Stimulated activated memory B cell treated with anti-CD40 and anti-IgM and Interleukin-4, amounts not matched to agents 10 μg/mL and 1 μg/mL and 100 μg/mL, for 72 hours (primary cell): ENCODE results near the gene MSANTD2.
A peak's percentile ranks its signal among the peaks of the same experiment; 100 is the strongest.

ENCODE experiments used
- ATAC-seq: fragments of 150-1000 bp; cut with Tn5 transposase; 2 replicates; pipeline ENCODE4 v1.10.0; 2021
- H3K27ac Mint-ChIP-seq: one replicate; pipeline ENCODE4 v1.8.0; 2022; ENCODE audit warnings: mild to moderate bottlenecking, mixed read lengths
- H3K27me3 Mint-ChIP-seq: one replicate; pipeline ENCODE4 v1.8.0; 2022; ENCODE audit warnings: mixed read lengths
- H3K36me3 Mint-ChIP-seq: one replicate; pipeline ENCODE4 v1.8.0; 2022; ENCODE audit warnings: mixed read lengths
- H3K4me1 Mint-ChIP-seq: one replicate; pipeline ENCODE4 v1.8.0; 2022; ENCODE audit warnings: mixed read lengths
- H3K4me3 Mint-ChIP-seq: one replicate; pipeline ENCODE4 v1.8.0; 2022; ENCODE audit warnings: mild to moderate bottlenecking, moderate library complexity, mixed read lengths
- H3K9me3 Mint-ChIP-seq: one replicate; pipeline ENCODE4 v1.8.0; 2022; ENCODE audit warnings: mixed read lengths

Gene MSANTD2

DNA sequence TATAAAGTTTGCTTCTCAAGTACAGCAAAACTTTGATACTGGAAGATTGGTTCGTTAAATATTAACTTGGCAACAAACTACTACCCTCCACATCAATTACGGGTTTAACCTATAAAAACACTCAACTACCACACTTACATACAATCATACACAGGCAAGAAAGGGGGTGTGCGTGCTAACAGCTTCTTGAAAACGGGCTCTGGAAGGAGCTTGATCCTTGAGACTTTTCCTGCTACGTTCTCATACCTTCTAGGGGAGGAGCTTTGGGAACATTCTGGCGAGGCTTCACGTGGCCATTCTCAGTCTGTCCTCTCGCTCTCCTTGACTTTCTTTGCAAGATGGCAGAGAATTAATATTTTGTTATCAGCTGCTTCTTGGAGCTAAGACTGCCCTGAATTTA, 31.3 kb downstream of the MSANTD2 start:
- Mint-ChIP-seq H3K4me3 (no peak overlapping the region), H3K27ac (no peak overlapping the region), H3K27me3 (no peaks in the 10 kb centered on the region), H3K36me3 (peaks cover 25% of the 10 kb centered on the region), H3K4me1 (no peaks in the 10 kb centered on the region), H3K9me3 (no peaks in the 10 kb centered on the region)
- no peak for ATAC-seq

- Mint-ChIP-seq H3K27me3 (peaks cover 8% of the 10 kb centered on the region), H3K9me3 (no peaks in the 10 kb centered on the region), H3K4me3 (no peak overlapping the region), H3K27ac (no peak overlapping the region), H3K36me3 (peaks cover 11% of the 10 kb centered on the region), H3K4me1 (peaks cover 19% of the 10 kb centered on the region)
- ATAC-seq, result no peak
Measured at GRCh38 chr11:124766156-124766555, 34.0 kb downstream of the MSANTD2 start.

DNA sequence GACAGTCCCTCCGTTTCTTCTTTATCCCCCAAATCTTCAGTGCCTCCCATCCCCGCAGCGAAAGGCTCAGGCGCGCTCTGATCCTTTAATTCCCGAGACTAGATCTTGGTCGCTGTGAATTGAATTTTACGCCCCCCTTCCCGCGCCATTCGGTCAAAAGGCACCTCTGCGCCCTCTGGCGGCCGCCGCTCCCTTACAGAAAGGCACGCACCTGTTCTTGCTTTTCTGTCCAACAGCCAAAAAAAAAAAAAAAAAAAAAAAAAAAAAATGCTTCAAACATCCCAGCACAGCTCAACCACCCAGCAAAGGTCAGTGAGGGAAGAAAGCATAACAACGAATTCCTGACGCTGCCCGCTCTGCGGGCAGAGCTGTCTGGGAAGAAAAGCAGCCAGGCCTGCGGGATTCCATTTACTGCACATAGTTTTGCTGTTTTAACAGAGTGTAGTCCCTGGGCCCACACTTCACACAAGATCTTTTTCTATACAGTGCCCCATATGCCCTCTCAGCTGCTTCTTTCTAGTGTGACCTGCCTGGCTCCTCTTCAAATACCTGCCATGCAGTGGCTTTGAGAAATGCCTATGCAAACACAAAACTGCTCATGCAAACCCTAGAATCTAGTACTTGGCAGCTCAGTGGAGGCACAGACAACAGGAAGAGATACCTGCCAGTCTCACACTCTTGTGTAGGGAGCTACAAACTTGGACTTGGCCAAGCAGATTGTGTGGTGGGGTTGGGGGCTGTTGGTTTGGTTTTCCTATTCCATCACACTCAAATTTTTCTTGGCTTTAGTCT, 36.9 kb downstream of the MSANTD2 start:
- peak overlapping the region; percentile 97 for H3K4me3 Mint-ChIP-seq
- peaks cover 1% of the 10 kb centered on the region for H3K36me3 Mint-ChIP-seq
- H3K9me3 Mint-ChIP-seq, result no peaks in the 10 kb centered on the region
- ATAC-seq, result peak; percentile 59
- peaks cover 36% of the 10 kb centered on the region for H3K27me3 Mint-ChIP-seq
- peaks cover 46% of the 10 kb centered on the region for H3K4me1 Mint-ChIP-seq
- peak overlapping the region; percentile 16 for H3K27ac Mint-ChIP-seq

GRCh38 chr11:124762624-124763155, 37.5 kb downstream of the MSANTD2 start:
- ATAC-seq, result peak; percentile 4
- H3K4me1 Mint-ChIP-seq, result peaks cover 52% of the 10 kb centered on the region
- peak overlapping the region; percentile 97 for H3K4me3 Mint-ChIP-seq
- no peaks in the 10 kb centered on the region for H3K36me3 Mint-ChIP-seq
- H3K27me3 Mint-ChIP-seq, result peaks cover 42% of the 10 kb centered on the region
- H3K9me3 Mint-ChIP-seq, result no peaks in the 10 kb centered on the region
- peak overlapping the region; percentile 16 for H3K27ac Mint-ChIP-seq

GRCh38 chr11:124762105-124762623, 38.0 kb downstream of the MSANTD2 start, which contains the start of gene ESAM:
TSS of gene ESAM (minus strand) at chr11:124762290. CDS start at chr11:124762154, 136 bp downstream.
- Mint-ChIP-seq H3K4me3 (peak within 1 kb of the TSS; percentile 97), H3K9me3 (no peaks in the 10 kb centered on the region), H3K27me3 (peaks cover 47% of the 10 kb centered on the region), H3K36me3 (no peaks in the 10 kb centered on the region), H3K27ac (peak within 1 kb of the TSS; percentile 24), H3K4me1 (peaks cover 52% of the 10 kb centered on the region)
- ATAC-seq, result peak; percentile 84

DNA sequence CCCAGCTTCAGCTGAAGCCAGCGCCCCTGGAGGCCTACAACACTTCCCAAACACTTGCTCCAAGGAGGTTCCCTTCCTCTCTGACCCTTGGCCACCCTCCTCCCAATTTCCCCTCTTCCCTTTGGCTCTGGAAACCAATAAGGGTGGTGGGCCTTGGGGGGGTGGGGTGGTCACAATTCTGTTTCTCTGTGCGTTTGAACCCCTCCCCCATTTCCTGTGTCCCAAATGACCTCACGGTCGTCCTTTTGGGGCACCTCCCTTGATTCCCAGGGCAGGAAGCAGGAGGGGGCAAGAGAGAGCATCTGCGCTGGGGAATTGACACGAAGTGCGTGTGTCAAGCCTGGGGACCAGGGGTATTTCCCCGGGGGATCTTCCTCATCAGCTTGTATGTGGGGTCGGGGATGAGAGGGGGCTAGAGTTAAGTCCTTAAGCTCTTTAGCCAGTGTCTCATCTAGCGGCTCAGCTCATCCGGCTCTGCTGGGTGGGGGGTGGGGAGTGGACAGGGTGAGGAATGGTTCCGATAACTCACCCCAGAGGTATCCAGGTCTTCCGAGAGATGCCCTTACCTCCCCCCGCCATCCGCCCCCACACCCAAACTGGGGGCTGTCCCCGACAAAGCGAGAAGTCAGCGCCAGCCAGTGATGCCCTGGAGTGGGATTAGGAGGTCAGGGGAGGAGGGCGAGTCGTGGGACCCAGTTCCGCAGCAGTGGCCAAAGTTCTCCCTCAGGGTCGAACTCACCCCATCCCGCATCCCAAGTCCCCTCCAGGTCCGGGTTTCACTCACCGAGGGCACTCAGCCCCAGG, 38.7 kb downstream of the MSANTD2 start:
- Mint-ChIP-seq H3K27me3 (peaks cover 54% of the 10 kb centered on the region), H3K4me1 (peaks cover 52% of the 10 kb centered on the region), H3K4me3 (peak overlapping the region; percentile 97), H3K9me3 (no peaks in the 10 kb centered on the region), H3K36me3 (no peaks in the 10 kb centered on the region), H3K27ac (peak overlapping the region; percentile 24)
- no peak for ATAC-seq

DNA sequence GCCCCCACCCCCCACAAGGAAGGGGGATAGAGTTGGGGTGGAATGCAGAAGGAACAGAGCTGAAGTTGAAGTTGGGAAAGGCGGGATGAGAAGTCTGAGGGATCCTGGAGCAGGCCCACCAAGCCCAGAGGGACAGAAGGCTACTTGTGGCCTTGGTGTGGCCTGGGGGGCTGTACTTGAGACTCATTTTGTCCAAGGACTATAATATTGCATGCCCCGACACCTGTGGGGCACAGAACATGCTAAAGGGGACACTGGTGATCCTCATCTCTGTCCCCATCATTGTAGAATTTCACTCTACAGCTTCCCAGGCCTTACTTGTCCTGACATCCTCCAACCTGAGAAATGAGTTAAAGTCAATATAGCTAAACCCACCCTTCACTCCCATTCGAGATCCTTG, 39.4 kb downstream of the MSANTD2 start:
- Mint-ChIP-seq H3K27me3 (peaks cover 61% of the 10 kb centered on the region), H3K27ac (no peak overlapping the region), H3K36me3 (no peaks in the 10 kb centered on the region), H3K4me3 (peak overlapping the region; percentile 59), H3K9me3 (no peaks in the 10 kb centered on the region), H3K4me1 (peaks cover 52% of the 10 kb centered on the region)
- ATAC-seq, result no peak

DNA sequence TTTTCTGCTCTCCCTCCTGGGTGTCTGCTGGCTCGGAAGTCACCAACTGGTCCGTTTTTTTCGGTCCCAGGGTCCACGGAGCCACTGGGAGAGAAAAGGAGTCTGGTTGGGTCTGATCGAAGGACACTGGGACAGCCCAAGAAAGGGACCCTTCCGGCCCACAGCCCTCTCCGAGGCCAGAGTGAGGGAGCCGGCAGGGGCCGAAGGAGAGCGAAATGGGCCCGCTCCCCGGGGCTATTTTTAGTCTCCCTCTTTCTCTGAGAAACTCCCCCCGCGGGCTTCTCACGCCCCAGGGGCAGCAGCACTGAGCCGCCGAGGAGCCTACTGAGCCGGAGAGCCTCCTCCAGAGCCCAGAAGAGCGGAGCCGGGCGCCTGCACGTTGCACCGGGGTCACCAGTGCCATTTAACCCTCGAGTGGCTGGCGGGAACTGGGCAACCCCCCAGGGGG, 40.0 kb downstream of the MSANTD2 start:
- Mint-ChIP-seq H3K4me1 (peaks cover 52% of the 10 kb centered on the region), H3K27ac (peak overlapping the region; percentile 53), H3K9me3 (no peaks in the 10 kb centered on the region), H3K27me3 (peaks cover 62% of the 10 kb centered on the region), H3K4me3 (peak overlapping the region; percentile 59), H3K36me3 (no peaks in the 10 kb centered on the region)
- no peak for ATAC-seq

- no peaks in the 10 kb centered on the region for H3K9me3 Mint-ChIP-seq
- H3K27me3 Mint-ChIP-seq, result peaks cover 62% of the 10 kb centered on the region
Measured at GRCh38 chr11:124759266-124760204, 40.7 kb downstream of the MSANTD2 start.

GRCh38 chr11:124758355-124759265, 41.6 kb downstream of the MSANTD2 start:
- Mint-ChIP-seq H3K27me3 (peaks cover 62% of the 10 kb centered on the region), H3K27ac (peak overlapping the region; percentile 19), H3K36me3 (no peaks in the 10 kb centered on the region), H3K4me1 (peaks cover 50% of the 10 kb centered on the region), H3K9me3 (no peaks in the 10 kb centered on the region), H3K4me3 (peak overlapping the region; percentile 72)
- peak; percentile 76 for ATAC-seq

More at GRCh38 chr11:124759266-124760204, 40.7 kb downstream of the MSANTD2 start:
- Mint-ChIP-seq H3K4me1 (peaks cover 52% of the 10 kb centered on the region), H3K4me3 (peak overlapping the region; percentile 59), H3K27ac (peak overlapping the region; percentile 53), H3K36me3 (no peaks in the 10 kb centered on the region)
- no peak for ATAC-seq

DNA sequence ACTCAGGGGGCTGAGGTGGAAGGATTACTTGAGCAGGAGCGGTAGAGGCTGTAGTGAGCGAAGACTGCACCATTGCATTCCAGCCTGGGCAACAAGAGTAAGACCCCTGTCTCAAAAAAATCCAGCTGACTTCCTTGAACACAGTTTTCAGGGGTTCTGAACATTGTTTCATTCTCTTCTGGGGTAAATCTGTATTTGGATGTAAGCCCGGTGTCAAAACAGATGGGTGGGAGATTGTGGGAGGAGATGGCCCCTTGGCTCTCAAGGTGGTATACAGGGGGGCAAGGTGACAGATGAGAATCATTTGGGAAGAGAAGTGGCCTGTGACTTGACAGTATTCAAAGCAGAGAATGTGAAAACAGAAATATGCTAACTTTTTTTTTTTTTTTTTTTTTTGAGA, 42.9 kb downstream of the MSANTD2 start:
- Mint-ChIP-seq H3K27me3 (peaks cover 62% of the 10 kb centered on the region), H3K4me3 (no peak overlapping the region)

DNA sequence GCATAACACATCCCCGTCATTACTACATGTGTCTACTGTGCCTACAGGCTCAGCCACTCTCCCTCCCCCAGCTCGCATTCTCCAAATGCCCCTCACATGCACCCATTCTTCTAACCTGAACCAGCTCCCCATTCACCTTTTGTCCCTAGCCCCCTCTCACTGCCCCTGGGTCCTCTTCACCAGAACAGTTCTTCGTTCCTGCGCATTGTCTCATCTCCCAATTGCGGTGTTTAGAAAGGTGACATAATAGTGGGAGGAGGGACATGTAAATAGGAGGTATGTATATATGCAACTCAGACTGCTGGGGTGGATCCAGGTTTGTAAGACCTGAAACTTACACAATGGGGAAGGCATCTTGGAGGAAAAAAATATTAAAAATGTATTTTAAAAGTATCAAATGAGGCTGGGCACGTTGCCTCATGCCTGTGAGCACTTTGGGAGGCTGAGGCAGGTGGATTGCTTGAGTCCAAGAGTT, 43.4 kb downstream of the MSANTD2 start:
- Mint-ChIP-seq H3K4me3 (no peak overlapping the region), H3K4me1 (peaks cover 39% of the 10 kb centered on the region), H3K36me3 (no peaks in the 10 kb centered on the region), H3K9me3 (no peaks in the 10 kb centered on the region), H3K27ac (no peak overlapping the region), H3K27me3 (peaks cover 61% of the 10 kb centered on the region)
- ATAC-seq, result no peak

More for the DNA sequence above, 42.9 kb downstream of the MSANTD2 start:
- no peak for ATAC-seq
- H3K27ac Mint-ChIP-seq, result no peak overlapping the region
- no peaks in the 10 kb centered on the region for H3K9me3 Mint-ChIP-seq
- H3K4me1 Mint-ChIP-seq, result peaks cover 41% of the 10 kb centered on the region
- H3K36me3 Mint-ChIP-seq, result no peaks in the 10 kb centered on the region

- H3K9me3 Mint-ChIP-seq, result no peaks in the 10 kb centered on the region
- H3K4me3 Mint-ChIP-seq, result no peak overlapping the region
- H3K27ac Mint-ChIP-seq, result no peak overlapping the region
- H3K4me1 Mint-ChIP-seq, result peaks cover 33% of the 10 kb centered on the region
- peaks cover 55% of the 10 kb centered on the region for H3K27me3 Mint-ChIP-seq
- ATAC-seq, result no peak
- no peaks in the 10 kb centered on the region for H3K36me3 Mint-ChIP-seq
Measured at GRCh38 chr11:124756033-124756752, 44.0 kb downstream of the MSANTD2 start.
